Measurements from ENCODE around the gene B4GALT1.
"Not testable (repeated sequence)": the region's sequence is repeated elsewhere in the genome, so short reads cannot be mapped to it uniquely, and the experiment has no call there.

The B4GALT1 gene

GRCh38 chr9:33161011-33161588, 6.0 kb downstream of the B4GALT1 start:
- DNase-seq, result no peak

DNA sequence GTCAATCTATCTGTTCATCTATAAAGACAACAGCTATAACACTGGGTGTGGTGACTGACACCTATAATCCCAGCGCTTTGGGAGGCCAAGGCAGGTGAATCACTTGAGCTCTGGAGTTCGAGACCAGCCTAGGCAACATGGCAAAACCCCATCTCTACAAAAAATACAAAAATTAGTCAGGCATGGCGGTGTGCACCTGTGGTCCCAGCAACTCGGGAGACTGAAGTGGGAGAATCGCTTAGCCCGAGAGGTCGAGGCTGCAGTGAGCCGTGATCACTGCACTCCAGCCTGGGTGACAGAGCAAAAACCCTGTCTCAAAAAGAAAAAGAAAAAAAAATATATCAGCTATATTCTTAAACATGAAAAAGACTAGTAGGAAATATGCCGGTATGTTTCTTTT, 6.7 kb downstream of the B4GALT1 start:
- DNase-seq, result not testable (repeated sequence)

GRCh38 chr9:33159777-33160127, 7.4 kb downstream of the B4GALT1 start:
- peak; percentile 34 for DNase-seq

- no peak for DNase-seq
These were observed 8.0 kb downstream of the B4GALT1 start for GRCh38 chr9:33158843-33159776.

- DNase-seq, result no peak
These were observed 8.9 kb downstream of the B4GALT1 start for GRCh38 chr9:33157960-33158842.

GRCh38 chr9:33155393-33155792, 11.7 kb downstream of the B4GALT1 start:
- no peak for DNase-seq

GRCh38 chr9:33154371-33154770, 12.8 kb downstream of the B4GALT1 start:
- no peak for DNase-seq

DNA sequence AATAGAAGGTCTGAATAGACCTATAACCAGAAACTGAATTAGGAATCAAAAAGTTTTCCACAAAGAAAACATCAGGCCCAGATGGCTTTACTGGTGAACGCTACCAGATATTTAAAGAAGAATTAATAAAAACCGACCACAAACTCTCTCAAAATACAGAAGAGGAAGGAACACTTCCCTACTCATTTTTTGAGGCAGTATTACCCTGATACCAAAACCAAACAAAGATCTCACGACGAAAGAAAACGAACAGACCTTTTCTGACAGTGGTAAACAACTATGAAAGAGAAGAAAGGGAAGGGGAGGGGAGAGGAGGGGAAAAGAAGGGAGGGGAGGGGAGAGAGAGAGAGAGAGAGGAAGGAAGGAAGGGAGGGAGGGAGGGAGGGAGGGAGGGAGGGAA, 13.5 kb downstream of the B4GALT1 start:
- DNase-seq, result no peak

- DNase-seq, result no peak
These were observed 14.1 kb downstream of the B4GALT1 start for GRCh38 chr9:33153001-33153400.

DNA sequence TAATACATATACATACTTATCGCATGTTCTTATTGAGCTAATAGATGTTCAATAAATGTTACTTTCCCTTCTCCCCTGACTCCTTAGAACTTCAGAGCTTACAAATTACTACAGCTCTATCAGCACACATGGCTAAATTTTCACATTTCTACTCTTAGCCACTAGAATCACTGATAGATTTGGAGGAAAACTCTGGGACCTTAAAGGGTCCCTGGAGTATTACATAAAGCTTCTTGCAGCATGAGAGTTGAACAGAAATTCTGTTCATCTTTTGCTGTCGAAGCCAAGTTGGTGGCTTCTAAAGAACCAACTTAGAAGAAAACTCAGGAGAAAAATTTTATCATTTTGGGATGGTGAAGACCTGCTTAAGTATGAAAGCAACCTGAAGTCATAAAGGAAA, 15.5 kb downstream of the B4GALT1 start:
- no peak for DNase-seq

DNA sequence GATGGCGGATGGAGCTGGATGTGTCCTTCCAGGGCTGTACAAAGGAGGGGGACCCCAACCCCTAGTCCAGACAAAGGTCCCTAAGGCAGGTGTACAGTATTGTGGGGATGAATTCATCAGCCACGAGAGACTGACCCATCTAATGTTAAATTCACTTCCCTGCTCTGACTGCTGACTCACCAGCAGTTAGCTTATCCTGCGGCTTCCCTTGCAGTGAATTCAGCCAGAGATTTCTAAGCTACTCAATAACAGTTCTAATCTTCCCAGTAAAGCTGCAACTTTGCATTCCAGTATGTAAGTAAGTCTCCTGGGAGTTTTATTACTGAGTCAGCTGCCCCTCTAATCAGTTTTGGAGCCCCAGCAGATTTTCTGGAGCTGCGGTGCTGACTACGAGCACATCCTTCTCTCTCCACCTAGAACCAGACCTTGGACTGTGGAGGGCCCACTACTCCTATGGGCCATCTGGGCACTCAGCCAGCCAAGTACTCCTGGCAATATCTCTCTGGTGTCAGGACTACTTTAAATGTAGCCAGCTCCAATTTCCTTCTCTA, 16.1 kb downstream of the B4GALT1 start:
- no peak for DNase-seq

- DNase-seq, result no peak
These were observed 18.6 kb downstream of the B4GALT1 start for GRCh38 chr9:33148367-33149014.

DNA sequence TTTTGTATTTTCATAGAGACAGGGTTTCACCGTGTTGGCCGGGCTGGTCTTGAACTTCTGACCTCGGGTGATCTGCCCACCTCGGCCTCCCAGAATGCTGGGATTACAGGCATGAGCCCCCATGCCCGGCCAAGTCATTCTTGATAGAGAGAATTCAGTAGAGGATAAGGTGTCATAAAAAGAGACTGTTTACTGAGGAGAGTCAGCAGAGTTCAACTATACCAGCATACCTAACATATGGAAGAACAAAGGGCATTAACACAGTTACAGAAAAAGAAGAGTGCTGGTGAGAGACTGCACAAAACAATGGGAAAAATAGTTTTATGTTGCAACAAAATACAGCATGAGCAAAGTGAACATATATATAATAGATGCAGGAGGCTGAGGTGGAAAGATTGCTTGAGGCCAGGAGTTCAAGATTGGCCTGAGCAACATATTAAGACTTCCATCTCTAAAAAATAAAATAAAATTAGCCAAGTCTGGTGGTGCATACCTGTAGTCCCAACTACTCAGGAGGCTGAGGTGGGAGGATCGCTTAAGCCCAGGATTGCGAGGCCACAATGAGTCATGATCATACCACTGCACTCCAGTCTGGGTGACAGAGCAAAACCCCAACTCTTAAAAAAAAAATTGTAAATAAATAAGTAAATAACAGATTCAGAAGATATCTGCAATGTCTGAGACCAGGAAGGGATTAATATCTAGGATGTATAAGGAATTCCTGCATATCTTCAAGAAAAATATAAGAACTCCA, 19.5 kb downstream of the B4GALT1 start:
- no peak for DNase-seq

DNA sequence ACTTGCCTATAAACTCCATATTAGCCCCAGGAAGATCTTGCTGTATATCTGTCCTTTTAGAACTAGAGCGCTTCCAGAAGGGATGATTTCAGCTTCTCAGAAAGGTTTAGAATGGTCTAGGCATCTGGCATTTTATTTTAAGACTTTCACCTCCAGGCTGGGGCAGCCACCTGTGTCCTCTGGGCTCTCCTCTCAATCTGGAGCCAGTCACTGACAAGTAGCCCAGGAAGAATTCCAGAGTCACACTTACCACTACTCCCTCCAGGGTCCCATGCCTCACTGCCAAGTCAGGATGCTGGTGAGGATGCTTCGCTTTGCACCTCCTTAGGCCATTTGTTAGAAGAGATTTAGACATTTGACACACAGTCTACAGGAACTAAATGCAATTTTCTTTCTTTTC, 20.8 kb downstream of the B4GALT1 start:
- no peak for DNase-seq

DNA sequence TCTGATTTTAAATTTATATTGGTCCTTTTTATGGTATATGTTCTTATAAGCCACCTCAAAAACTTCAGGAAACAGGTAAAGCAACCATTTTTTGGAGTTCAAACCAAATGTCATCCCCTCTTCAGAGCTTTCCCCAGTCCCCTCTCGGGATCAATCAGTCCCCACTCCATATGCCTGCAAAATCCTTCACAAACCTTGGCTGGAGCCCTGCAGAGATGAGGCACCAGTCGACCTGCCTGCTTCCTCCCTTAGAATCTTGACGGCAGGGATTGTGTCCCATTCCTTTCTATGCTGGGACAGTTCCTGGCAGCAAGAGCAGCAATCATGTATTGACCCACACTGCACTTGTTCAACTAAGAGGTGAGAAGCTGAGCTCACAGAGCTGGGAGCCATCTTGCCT, 22.6 kb downstream of the B4GALT1 start:
- DNase-seq, result no peak

GRCh38 chr9:33143241-33143661, 23.9 kb downstream of the B4GALT1 start:
- DNase-seq, result no peak

GRCh38 chr9:33142535-33142934, 24.6 kb downstream of the B4GALT1 start:
- no peak for DNase-seq

GRCh38 chr9:33140401-33141360, 26.5 kb downstream of the B4GALT1 start:
- DNase-seq, result no peak

DNA sequence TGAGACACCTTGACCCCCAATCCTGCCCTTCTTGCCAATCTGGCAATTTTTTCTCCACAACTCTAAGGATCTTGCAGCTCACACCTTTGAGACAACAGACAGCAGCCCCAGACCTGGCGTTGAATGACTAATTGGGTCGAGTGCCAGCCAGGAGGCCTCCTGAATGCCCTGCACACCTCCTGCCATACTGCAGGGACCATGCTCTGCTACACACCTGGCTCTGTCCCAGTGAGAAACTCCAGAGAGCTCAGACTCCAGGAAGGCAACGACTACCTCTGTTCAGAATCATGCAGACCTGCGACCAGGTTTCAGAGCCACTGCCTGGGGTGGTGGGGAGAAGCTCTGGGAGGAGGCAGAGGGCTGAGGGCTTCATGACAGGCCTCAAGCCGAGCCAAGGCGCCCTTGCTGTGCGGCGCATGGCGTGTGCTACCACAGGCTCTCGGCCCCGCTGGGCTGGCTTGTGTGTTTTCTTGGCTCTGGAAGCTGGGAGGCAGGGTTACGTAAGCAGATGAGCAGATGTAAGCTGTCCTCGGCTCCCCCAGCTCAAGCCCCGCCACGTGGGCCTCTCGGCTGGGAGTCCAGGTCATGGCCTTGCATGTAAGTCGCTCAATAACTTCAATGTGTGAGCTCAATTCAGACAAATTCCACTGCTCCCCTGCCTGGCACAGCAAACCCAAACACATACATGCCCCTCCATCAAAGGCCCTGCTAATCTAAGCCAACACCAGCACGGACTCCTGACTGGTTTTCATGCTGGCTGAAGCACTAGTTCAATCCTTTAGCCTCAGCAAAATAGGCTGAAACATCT, 27.5 kb downstream of the B4GALT1 start:
- DNase-seq, result no peak

DNA sequence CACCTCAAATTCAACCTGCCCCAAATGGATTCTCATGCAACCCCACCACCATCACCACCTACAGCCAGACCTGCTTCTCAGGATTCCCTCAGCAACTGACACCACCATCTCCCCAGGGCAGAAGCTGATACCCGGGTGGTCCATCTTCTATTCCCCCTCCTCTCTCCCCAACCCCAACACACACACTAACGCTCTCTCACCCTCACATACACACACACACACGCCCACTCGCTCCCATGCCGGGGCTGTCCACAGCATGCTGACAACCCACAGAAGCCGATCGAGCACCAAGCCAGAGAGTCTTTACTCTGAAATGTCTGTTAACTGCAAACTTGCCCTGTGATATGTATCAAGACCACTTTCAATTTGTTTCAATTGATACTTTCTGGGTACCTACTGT, 28.4 kb downstream of the B4GALT1 start:
- DNase-seq, result no peak

Data from stimulated activated CD4-positive, alpha-beta T cell treated with anti-CD3 and anti-CD28 coated beads, Interleukin-12 subunit alpha, Interleukin-12 subunit beta, amount 100 ng/mL, for 4 hours (primary cell).